Gastroesophageal sphincter (tissue), 4 donors: ENCODE data around the gene ACAD10. TPM values are rescaled to one million over a fixed set of nuclear protein-coding genes. Genes with fewer than 3 reads are reported as not detected.
A peak's percentile ranks its signal among the peaks of the same experiment; 100 is the strongest.

ENCODE experiments used
- ATAC-seq: fragments of 150-250 bp; one replicate; pipeline ENCODE4 v1.9.1; 2016; ENCODE audit warnings: mild to moderate bottlenecking, moderate library complexity
- H3K27ac ChIP-seq, 4 donors: fragments of 200-600 bp; sonication (generic) in 3 of 4; 1 replicate in 3 of 4; 2 replicates in 1 of 4; pipeline ENCODE4 v1.5.1; 2016 to 2019
- H3K27me3 ChIP-seq: fragments of 200-600 bp; sonication (generic); one replicate; pipeline ENCODE4 v1.5.1; 2019
- H3K36me3 ChIP-seq, 2 donors: fragments of 200-600 bp; sonication (generic); one replicate each; pipeline ENCODE4 v1.5.1; 2019; ENCODE audit warnings: control low read depth in 1 of 2
- H3K4me1 ChIP-seq, 3 donors: fragments of 200-600 bp; sonication (generic); 1 replicate in 2 of 3; 2 replicates in 1 of 3; pipeline ENCODE4 v1.5.1; 2016 to 2019; ENCODE audit warnings: control low read depth in 2 of 3
- H3K4me3 ChIP-seq, 2 donors: fragments of 200-600 bp; sonication (generic); one replicate each; pipeline ENCODE4 v1.5.1; 2019; ENCODE audit warnings: mild to moderate bottlenecking in 1 of 2, moderate library complexity in 1 of 2
- H3K9me3 ChIP-seq, 3 donors: fragments of 200-600 bp; sonication (generic); one replicate each; pipeline ENCODE4 v1.5.1; 2017 to 2019; ENCODE audit warnings: control low read depth in 2 of 3
- EP300 ChIP-seq: sonication (generic); formaldehyde crosslinking; IDR thresholded peaks from one replicate; pipeline ENCODE4 v1.6.1; 2017; ENCODE audit warnings: antibody characterized with exemption, mild to moderate bottlenecking
- POLR2A ChIP-seq, 2 donors: fragments of 450-650 bp; IDR thresholded peaks; one replicate each; pipeline ENCODE4 v1.6.1; 2017; ENCODE audit warnings: antibody characterized with exemption in 2 of 2, mild to moderate bottlenecking in 2 of 2, moderate library complexity in 1 of 2
- POLR2AphosphoS5 ChIP-seq: sonication (generic); formaldehyde crosslinking; IDR thresholded peaks from one replicate; pipeline ENCODE4 v1.6.1; 2017; ENCODE audit warnings: antibody characterized with exemption
- WGBS, 2 donors: methylation state at CpG; one replicate each; pipeline ENCODE4 v1.1.5; 2018; ENCODE audit warnings: low coverage in 1 of 2; 5-methylcytosine and 5-hydroxymethylcytosine counted together
- total RNA-seq, 4 donors: library from RNA; depleted of rRNA; stranded (reverse); fragments of >200 nt; gene quantifications; one replicate each; pipeline ENCODE4 v1.1.0, GENCODE V29; 2016
- TF ChIP-seq, protein P1 (sequence below), 4 experiments: fragments of 200-600 bp in 2 of 4; fragments of 450-650 bp in 2 of 4; sonication (generic) in 1 of 4; IDR thresholded peaks; one replicate each; pipeline ENCODE4 v1.5.1; 2017 to 2019; ENCODE audit warnings: antibody characterized with exemption in 4 of 4, mild to moderate bottlenecking in 2 of 4, moderate library complexity in 2 of 4

The ACAD10 gene
- 10 to 100 TPM in 3 of 4 donors, 1 to 10 TPM in 1; 7.5 to 26.5 (median 19.0) TPM for total RNA-seq

- Histone ChIP-seq H3K27ac (peak within 1 kb of the TSS; percentile 63 to 89 (median 86)), H3K9me3 (no peaks in the 10 kb centered on the region), H3K4me3 (peak within 1 kb of the TSS; percentile 63 to 77), H3K4me1 (peaks cover 4 to 40% (median 23%) of the 10 kb centered on the region in 3 donors), H3K36me3 (peaks cover 0 to 25% of the 10 kb centered on the region in 2 donors), H3K27me3 (no peaks in the 10 kb centered on the region)
- TF ChIP-seq POLR2AphosphoS5 = peak; percentile 94
- TF ChIP-seq POLR2A (IDR thresholded peaks at IDR 0.05) = peak; percentile 74 to 82
- TF ChIP-seq, protein P1, sequence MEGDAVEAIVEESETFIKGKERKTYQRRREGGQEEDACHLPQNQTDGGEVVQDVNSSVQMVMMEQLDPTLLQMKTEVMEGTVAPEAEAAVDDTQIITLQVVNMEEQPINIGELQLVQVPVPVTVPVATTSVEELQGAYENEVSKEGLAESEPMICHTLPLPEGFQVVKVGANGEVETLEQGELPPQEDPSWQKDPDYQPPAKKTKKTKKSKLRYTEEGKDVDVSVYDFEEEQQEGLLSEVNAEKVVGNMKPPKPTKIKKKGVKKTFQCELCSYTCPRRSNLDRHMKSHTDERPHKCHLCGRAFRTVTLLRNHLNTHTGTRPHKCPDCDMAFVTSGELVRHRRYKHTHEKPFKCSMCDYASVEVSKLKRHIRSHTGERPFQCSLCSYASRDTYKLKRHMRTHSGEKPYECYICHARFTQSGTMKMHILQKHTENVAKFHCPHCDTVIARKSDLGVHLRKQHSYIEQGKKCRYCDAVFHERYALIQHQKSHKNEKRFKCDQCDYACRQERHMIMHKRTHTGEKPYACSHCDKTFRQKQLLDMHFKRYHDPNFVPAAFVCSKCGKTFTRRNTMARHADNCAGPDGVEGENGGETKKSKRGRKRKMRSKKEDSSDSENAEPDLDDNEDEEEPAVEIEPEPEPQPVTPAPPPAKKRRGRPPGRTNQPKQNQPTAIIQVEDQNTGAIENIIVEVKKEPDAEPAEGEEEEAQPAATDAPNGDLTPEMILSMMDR (IDR thresholded peaks at IDR 0.05) = no peak
- ATAC-seq = peak; percentile 98
- 6% methylated on average over 4 of the region's 63 CpGs; no CpG with 5 or more reads in 1 of the 2 donors for WGBS, 2 donors
Observed at GRCh38 chr12:111685811-111686573, at the start of gene ACAD10, which contains the start of gene BRAP. TSS of gene ACAD10 (plus strand) at chr12:111686053. CDS start at chr12:111692710, 6,657 bp downstream. TSS of gene BRAP (minus strand) at chr12:111685956. CDS start at chr12:111685792, 164 bp downstream.

- WGBS, 2 donors = 4 to 17% methylated on average over 7 to 18 of the region's 19 CpGs
- Histone ChIP-seq H3K27ac (peak overlapping the region; percentile 41 to 85 (median 78)), H3K27me3 (no peaks in the 10 kb centered on the region), H3K4me3 (peak overlapping the region in 1 of 2 donors; percentile 28), H3K4me1 (peaks cover 3 to 27% (median 10%) of the 10 kb centered on the region in 3 donors), H3K36me3 (peaks cover 0 to 4% of the 10 kb centered on the region in 2 donors), H3K9me3 (no peaks in the 10 kb centered on the region)
- TF ChIP-seq EP300 (no peak), POLR2A (IDR thresholded peaks at IDR 0.05) (no peak), POLR2AphosphoS5 (peak; percentile 58)
- peak; percentile 69 for ATAC-seq
Observed at GRCh38 chr12:111636209-111636945, 49.5 kb upstream of the ACAD10 start.

DNA sequence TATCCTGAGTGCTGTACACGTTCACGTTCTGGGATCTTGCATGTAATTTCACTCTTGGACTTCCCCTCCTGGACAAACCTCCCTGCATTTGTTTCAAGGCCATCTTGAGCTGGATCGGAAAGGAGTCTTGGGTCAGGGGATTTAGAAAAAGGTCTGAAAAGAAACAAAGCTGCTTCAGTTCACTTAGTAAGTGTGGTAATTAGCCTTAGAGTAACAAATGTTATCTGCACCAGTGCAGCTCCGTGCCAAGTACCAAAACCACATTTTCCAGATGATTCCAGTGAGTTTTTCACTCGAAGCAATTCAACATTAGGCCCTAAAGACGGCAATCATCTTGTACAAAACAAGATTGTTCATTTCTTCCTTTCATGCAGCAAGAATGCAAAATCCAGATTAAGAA, 47.3 kb upstream of the ACAD10 start:
- TF ChIP-seq POLR2AphosphoS5 (no peak), POLR2A (IDR thresholded peaks at IDR 0.05) (no peak), EP300 (no peak)
- TF ChIP-seq, protein P1 (IDR thresholded peaks at IDR 0.05) = no peak
- Histone ChIP-seq H3K27me3 (no peaks in the 10 kb centered on the region), H3K36me3 (peaks cover 0 to 14% of the 10 kb centered on the region in 2 donors), H3K4me3 (no peak overlapping the region), H3K27ac (no peak overlapping the region), H3K9me3 (no peaks in the 10 kb centered on the region), H3K4me1 (peaks cover 3 to 45% (median 12%) of the 10 kb centered on the region in 3 donors)
- ATAC-seq = no peak
- WGBS, 2 donors = 61 to 72% methylated on average over 6 of the region's 6 CpGs

GRCh38 chr12:111640506-111640905, 45.3 kb upstream of the ACAD10 start:
- Histone ChIP-seq H3K4me3 (no peak overlapping the region), H3K4me1 (peaks cover 3 to 42% (median 10%) of the 10 kb centered on the region in 3 donors), H3K36me3 (peaks cover 0 to 33% of the 10 kb centered on the region in 2 donors), H3K27ac (no peak overlapping the region), H3K9me3 (no peaks in the 10 kb centered on the region), H3K27me3 (no peaks in the 10 kb centered on the region)
- no peak for ATAC-seq
- no peak for TF ChIP-seq EP300
- no peak for TF ChIP-seq POLR2AphosphoS5
- TF ChIP-seq, protein P1 (IDR thresholded peaks at IDR 0.05) = no peak
- no peak for TF ChIP-seq POLR2A (IDR thresholded peaks at IDR 0.05)
- WGBS, 2 donors = 81 to 86% methylated on average over 3 of the region's 5 CpGs
